Stimulated activated CD8-positive, alpha-beta memory T cell treated with anti-CD3 and anti-CD28 coated beads, Interleukin-12 subunit alpha, Interleukin-12 subunit beta, amount 100 ng/mL, for 24 hours (primary cell): Measurements from ENCODE around the gene BANK1.

ENCODE experiments used
- DNase-seq: peaks from one replicate; pipeline ENCODE4 v3.0.0-alpha.2; 2020; ENCODE audit errors: extremely low read depth

Gene BANK1

GRCh38 chr4:102022343-102022742 lies 231.8 kb downstream of the BANK1 start:
- DNase-seq, result no peak

GRCh38 chr4:102027961-102028360 lies 237.4 kb downstream of the BANK1 start:
- no peak for DNase-seq

GRCh38 chr4:102031406-102031805 lies 240.9 kb downstream of the BANK1 start:
- DNase-seq, result no peak

- DNase-seq, result no peak
Observed at GRCh38 chr4:102036016-102036415, 245.5 kb downstream of the BANK1 start.

GRCh38 chr4:102036619-102037376 lies 246.3 kb downstream of the BANK1 start:
- DNase-seq, result no peak

GRCh38 chr4:102037566-102037965 lies 247.0 kb downstream of the BANK1 start:
- DNase-seq, result no peak

- no peak for DNase-seq
Observed at GRCh38 chr4:102042871-102043802, 252.6 kb downstream of the BANK1 start.

- no peak for DNase-seq
Observed at GRCh38 chr4:102047616-102048015, 257.1 kb downstream of the BANK1 start.

GRCh38 chr4:102055805-102056204 lies 265.3 kb downstream of the BANK1 start:
- DNase-seq, result no peak

- no peak for DNase-seq
Observed at GRCh38 chr4:102057122-102057521, 266.6 kb downstream of the BANK1 start.

GRCh38 chr4:102061133-102061532 lies 270.6 kb downstream of the BANK1 start:
- DNase-seq, result no peak

GRCh38 chr4:102064747-102065442 lies 274.4 kb downstream of the BANK1 start:
- DNase-seq, result no peak

GRCh38 chr4:102076622-102077021 lies 286.1 kb downstream of the BANK1 start:
- DNase-seq, result no peak

- DNase-seq, result no peak
Observed at GRCh38 chr4:102080184-102080583, 289.7 kb downstream of the BANK1 start.

GRCh38 chr4:102089850-102090621 lies 299.5 kb downstream of the BANK1 start:
- no peak for DNase-seq

GRCh38 chr4:102091656-102092055 lies 301.1 kb downstream of the BANK1 start:
- DNase-seq, result no peak

- no peak for DNase-seq
Observed at GRCh38 chr4:102094481-102094880, 304.0 kb downstream of the BANK1 start.

GRCh38 chr4:102103368-102103767 lies 312.8 kb downstream of the BANK1 start:
- DNase-seq, result no peak

- no peak for DNase-seq
Observed at GRCh38 chr4:102104278-102104677, 313.7 kb downstream of the BANK1 start.

- DNase-seq, result no peak
Observed at GRCh38 chr4:102105983-102106382, 315.5 kb downstream of the BANK1 start.

GRCh38 chr4:102114118-102114630 lies 323.6 kb downstream of the BANK1 start:
- DNase-seq, result no peak
